D721Med (cell line): ENCODE measurements around the gene PLD1.

Source experiments
- DNase-seq: peaks from one replicate; pipeline ENCODE4 v3.0.0; 2011; ENCODE audit warnings: low spot score; ENCODE audit not compliant: insufficient read length
- FAIRE-seq: peaks from 2 replicates; lab custom pipeline; 2011; peaks lifted over from hg19 to GRCh38; lab: Jason Lieb, UNC
- CTCF ChIP-seq: IDR thresholded peaks from 2 replicates; pipeline ENCODE4 v1.5.1; 2012; ENCODE audit warnings: mild to moderate bottlenecking, control low read depth; ENCODE audit not compliant: insufficient read depth; ENCODE audit errors: missing control alignments

The PLD1 gene

GRCh38 chr3:171831936-171832335, 21.7 kb upstream of the PLD1 start:
- DNase-seq (no peak), FAIRE-seq (no peak)
- TF ChIP-seq CTCF: no peak

- FAIRE-seq (no peak), DNase-seq (no peak)
- no peak for TF ChIP-seq CTCF
These were observed 20.2 kb upstream of the PLD1 start for GRCh38 chr3:171830518-171830875.

- FAIRE-seq (no peak), DNase-seq (no peak)
- TF ChIP-seq CTCF: no peak
These were observed 19.7 kb upstream of the PLD1 start for GRCh38 chr3:171829841-171830517.

- DNase-seq (no peak), FAIRE-seq (no peak)
- TF ChIP-seq CTCF: no peak
These were observed 18.9 kb upstream of the PLD1 start for GRCh38 chr3:171828902-171829770.

- DNase-seq (no peak), FAIRE-seq (no peak)
- no peak for TF ChIP-seq CTCF
These were observed 17.7 kb upstream of the PLD1 start for GRCh38 chr3:171827836-171828458.

- TF ChIP-seq CTCF: no peak
- no peak for FAIRE-seq
These were observed 17.1 kb upstream of the PLD1 start for GRCh38 chr3:171827385-171827784.

More at GRCh38 chr3:171827385-171827784, 17.1 kb upstream of the PLD1 start:
- no peak for DNase-seq
